HG03521 (cell line): Measurements from ENCODE around the gene UPK1B.
"Not testable (repeated sequence)": the region's sequence is repeated elsewhere in the genome, so short reads cannot be mapped to it uniquely, and the experiment has no call there.

Experiments used
- ATAC-seq: cut with Tn5 transposase; IDR thresholded peaks from one replicate; pipeline ENCODE4 v1.9.1; 2021; ENCODE audit warnings: mild to moderate bottlenecking, moderate library complexity; ENCODE audit not compliant: unreplicated experiment

UPK1B gene

DNA sequence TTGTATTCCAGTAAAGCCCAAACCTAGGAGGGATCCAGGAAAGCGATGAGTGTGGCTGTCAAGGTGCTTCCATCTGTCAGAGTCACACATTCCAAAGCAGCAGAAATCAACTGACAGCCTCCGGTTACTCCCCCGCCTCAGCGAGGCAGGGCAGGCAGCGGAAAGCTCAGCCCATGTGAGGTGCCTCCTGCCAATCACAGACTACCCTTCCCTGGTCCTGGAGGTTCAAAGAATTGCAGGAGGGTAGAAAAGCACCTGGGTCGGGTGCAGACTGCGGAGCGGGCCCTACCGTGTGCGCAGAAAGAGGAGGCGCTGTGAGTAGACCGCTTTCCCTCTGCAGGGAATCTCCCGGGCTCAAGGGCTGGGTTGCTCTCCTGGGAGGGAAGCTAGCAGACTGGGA, at the start of gene UPK1B:
UPK1B (plus strand) TSS at position 274 of the 400 bp plus-strand sequence. CDS start 13,144 bp downstream, outside the sequence.
- ATAC-seq, result no peak

- ATAC-seq, result no peak
These were observed 48.1 kb upstream of the UPK1B start for GRCh38 chr3:119125342-119125741.

DNA sequence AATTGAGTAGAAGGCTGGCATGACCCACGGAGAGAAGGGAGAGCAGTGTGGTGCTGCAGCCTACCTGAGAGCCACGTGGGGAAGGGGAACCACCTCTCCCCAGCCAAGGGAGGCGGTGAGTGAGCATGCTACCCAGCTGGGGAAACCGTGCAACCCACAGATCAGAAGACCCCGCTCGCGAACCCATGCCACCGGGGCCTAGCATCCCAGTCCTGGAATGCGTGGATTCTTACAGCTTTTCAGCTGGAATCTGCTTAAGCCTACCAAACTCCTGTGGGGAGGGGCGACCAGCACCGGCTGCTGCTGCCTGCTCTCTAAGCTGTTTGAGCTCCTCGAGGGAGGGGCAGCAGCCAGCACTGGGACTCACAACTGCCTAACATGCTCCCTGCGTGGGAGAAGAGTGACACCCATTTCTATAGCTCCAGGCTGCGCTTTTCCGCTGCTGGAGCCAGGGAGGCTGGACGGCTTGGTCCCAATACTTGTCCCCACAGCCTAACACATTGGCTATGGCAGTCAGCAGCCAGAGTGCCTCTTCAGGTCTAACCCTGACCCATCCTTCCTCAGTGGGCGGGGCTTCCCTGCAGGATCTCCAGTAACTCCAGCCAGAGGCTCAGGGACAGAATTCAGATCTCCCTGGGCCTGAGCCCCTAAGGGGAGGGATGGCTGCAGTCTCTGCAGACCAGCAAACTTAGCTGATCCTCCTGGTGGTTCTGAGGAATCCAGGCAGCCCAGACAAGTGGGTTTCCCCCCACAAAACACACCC, 47.5 kb upstream of the UPK1B start:
- ATAC-seq, result no peak

- ATAC-seq, result not testable (repeated sequence)
These were observed 43.1 kb upstream of the UPK1B start for GRCh38 chr3:119130291-119130690.

- ATAC-seq, result not testable (repeated sequence)
These were observed 41.1 kb upstream of the UPK1B start for GRCh38 chr3:119132291-119132690.

DNA sequence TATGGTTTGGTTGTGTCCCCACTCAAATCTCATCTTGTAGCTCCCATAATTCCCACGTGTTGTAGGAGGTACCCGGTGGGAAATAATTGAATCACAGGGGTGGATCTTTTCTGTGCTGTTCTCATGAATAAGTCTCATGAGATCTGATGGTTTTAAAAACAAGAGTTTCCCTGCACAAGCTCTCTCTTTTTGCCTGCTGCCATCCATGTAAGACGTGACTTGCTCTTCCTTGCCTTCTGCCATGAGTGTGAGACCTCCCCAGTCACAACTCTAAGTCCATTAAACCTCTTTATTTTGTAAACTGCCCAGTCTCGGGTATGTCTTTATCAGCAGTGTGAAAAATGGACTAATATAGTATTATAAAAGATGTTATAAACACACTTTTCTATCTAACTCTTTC, 34.0 kb upstream of the UPK1B start:
- not testable (repeated sequence) for ATAC-seq

DNA sequence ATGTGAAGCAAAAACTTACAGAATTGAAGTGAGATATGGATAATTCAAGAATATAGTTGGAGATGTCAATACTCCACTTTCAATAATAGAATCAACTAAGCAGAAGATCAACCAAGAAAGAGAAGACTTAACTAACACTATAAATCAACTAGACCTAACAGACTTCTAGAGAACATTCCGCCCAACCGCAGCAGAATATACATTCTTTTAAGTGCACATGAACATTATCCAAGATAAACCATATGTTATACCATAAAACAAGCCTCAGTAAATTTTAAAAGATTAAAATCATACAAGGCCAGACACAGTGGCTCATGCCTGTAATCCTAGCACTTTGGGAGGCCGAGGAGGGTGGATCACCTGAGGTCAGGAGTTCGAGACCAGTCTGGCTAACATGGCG, 32.9 kb upstream of the UPK1B start:
- ATAC-seq, result no peak

DNA sequence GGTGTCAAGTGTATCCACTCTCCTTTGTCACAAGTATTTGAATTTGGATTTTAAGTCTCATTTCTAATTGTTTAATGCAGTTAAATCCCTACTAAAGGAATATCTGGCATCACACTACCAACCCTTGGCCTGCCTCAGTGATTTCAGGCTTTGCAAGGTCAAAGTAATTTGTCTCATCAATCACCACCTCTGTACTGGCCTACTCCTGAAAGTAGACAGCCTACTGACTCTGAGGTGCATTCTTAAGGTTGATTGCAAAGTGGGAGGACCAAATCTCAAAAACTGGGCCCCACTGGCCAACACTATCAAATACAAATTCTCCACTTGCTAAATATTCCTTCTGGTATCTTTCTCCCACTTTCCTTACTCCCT, 28.3 kb upstream of the UPK1B start:
- ATAC-seq, result no peak

GRCh38 chr3:119145500-119146167, 27.8 kb upstream of the UPK1B start, which contains the start of gene TEX55:
TSS of gene TEX55 (plus strand) at chr3:119146165. CDS start at chr3:119146190, 25 bp downstream.
- no peak for ATAC-seq

DNA sequence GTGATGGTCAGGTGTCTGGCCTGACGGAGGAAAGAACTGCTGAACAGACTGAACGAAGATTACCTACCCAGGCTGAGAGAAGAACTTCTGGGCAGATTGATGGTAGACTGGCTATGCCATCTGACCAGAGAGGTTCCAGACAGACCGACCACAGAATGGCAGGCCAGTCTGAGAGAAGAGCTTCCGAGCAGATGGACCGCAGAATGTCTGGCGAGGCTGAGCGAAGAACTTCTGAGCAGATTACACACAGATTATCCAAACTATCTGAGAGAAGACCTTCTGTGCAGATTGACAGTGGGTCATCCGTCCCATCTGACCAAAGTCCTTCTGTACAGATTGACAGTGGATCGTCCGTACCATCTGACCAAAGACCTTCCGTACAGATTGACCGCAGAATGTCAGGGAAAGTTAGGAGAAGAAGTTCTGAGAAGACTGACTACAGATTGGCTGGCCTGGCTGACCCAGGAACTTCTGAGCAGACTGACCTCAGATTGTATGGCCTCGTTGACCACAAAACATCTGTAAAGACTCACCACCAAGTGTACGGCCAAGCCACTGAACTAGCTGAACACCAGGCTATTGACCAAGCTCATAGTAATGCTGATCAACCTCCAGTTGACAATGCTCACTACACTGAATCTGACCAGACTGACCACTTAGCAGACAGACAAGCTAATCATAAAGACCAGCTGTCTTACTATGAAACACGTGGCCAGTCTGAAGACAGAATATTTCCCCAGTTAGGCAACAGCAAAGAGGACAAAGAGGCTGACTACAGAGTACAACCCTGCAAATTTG, 26.6 kb upstream of the UPK1B start:
- ATAC-seq, result no peak

DNA sequence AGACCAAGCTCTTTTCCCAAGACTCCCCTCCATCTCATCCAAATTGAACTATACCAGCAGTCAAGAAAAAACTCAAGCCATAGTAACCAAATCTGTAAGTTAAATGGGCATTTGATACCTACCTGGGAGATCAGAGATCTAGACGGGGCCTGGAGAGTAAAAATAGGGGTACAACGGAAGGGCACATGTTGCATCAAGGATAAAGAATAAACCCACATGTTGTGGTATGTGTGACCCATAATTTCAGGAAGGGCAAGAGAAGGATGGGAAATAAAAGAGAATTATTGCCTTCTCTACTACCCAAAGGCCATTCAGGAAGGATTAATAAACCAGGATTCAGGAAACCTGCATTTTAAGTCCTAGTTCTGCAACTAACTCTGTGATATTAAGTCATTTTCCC, 25.9 kb upstream of the UPK1B start:
- no peak for ATAC-seq

DNA sequence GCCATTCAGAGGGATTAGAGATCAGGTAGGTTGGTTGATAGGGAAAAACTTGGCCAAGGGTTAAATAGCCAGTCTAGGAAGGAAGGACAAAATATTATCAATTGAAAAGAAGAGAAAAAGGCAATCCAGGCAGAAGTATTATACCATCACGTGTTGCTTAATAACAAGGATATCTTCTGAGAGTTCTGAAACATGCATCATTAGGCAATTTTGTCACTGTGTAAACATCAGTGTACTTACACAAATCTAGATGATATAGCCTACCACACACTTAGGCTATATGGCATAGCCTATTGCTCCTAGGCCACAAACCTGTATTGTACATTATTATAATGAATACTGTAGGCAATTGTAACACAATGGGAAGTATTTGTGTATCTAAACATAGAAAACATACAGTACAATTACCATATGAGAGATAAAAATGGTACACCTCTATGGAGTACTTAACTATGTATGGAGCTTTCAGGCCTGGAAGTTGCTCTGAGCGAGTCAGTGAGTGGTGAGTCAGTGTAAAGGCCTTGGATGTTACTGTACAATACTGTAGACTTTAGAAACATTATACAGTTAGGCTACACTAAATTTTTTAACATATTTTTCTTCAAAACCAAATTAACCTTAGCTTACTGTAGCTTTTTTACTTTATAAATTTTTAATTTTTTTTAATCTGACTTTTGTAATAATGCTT, 24.8 kb upstream of the UPK1B start:
- ATAC-seq, result no peak

GRCh38 chr3:119149484-119149883, 23.9 kb upstream of the UPK1B start:
- no peak for ATAC-seq

DNA sequence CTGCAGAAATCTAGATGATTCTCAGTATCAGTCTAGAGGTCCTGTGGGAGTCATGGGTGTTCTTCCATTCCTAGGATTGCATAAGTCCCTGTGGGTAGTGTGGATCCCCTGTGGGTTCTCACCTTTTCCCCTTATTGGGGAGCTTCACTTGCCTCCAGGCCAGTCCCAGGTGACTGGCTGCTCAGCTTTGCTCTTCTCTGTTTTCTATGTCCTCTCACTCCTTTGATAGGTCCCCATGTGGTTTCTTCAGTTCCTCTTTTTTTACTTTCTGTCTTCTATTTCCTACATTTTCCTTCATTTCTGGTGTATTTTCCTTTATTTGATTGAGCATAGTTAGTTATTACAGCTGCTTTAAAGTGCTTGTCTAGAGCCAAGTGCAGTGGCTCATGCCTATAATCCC, 16.5 kb upstream of the UPK1B start:
- ATAC-seq, result no peak

GRCh38 chr3:119157971-119158370, 15.4 kb upstream of the UPK1B start:
- ATAC-seq, result no peak

GRCh38 chr3:119160361-119160760, 13.0 kb upstream of the UPK1B start:
- no peak for ATAC-seq

DNA sequence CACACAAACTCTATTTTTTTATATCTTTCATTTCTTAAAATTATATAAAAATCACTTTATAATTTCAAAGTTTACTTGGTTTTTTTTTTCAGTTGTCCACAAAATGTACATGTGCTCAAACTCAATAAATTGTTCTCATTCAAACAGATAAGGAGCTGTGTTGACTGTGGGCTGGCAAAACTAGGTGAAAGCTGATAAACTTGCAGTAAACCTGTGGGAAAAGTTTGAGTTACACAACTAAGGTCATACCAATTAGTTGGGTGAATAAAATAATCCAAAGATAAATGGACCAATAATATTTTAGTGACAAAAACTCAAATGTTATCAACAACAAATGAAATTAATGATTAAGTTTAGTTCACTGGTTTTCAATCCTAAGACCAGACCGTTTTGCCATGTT, 12.6 kb upstream of the UPK1B start:
- ATAC-seq, result no peak

GRCh38 chr3:119161240-119161639, 12.2 kb upstream of the UPK1B start:
- ATAC-seq, result no peak

DNA sequence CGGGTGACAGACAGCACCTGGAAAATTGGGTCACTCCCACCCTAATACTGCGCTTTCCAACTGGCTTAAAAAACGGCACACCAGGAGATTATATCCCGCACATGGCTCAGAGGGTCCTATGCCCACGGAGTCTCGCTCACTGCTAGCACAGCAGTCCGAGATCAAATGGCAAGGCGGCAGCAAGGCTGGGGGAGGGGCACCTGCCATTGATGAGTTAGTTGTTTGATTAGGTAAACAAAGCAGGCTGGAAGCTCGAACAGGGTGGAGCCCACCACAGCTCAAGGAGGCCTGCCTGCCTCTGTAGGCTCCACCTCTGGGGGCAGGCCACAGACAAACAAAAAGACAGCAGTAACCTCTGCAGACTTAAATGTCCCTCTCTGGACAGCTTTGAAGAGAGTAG, 8.7 kb upstream of the UPK1B start:
- ATAC-seq, result not testable (repeated sequence)

DNA sequence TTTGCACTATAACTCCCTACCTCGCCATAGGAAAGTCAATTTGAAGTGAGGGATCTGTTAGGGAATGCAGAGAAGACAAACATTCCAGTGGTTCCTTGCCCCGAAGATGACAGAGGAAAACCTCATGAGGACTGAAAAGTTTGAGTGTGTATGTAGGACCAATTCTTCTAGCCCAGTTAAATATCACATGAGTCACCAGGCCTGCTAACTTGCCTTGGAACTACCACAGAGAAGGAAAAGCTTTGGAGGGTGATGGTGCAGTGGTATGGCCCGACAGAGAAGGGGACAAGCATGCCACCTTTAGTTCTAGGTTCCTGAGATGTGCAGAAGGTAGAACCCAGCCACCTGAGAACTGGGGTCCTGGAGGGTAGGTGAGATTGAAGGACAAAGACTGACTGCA, 2.6 kb upstream of the UPK1B start:
- no peak for ATAC-seq
